Mucosa of descending colon (tissue), 3 donors: ENCODE results near the gene M6PR. TPM values are rescaled to one million over a fixed set of nuclear protein-coding genes. Genes with fewer than 3 reads are reported as not detected.
A peak's percentile ranks its signal among the peaks of the same experiment; 100 is the strongest.
"Not testable (repeated sequence)": the region's sequence is repeated elsewhere in the genome, so short reads cannot be mapped to it uniquely, and the experiment has no call there.

ENCODE experiments used
- ATAC-seq: fragments of 200-7000 bp; cut with Tn5 transposase; one replicate; pipeline ENCODE4 v1.9.1; 2020; ENCODE audit warnings: mild to moderate bottlenecking, moderate library complexity
- DNase-seq, 3 donors: peaks; one replicate each; pipeline ENCODE4 v3.0.0-alpha.2; 2020
- H3K36me3 ChIP-seq: fragments of 200-600 bp; one replicate; pipeline ENCODE4 v1.8.0; 2021; ENCODE audit warnings: low read depth, mild to moderate bottlenecking
- H3K4me1 ChIP-seq: fragments of 200-600 bp; one replicate; pipeline ENCODE4 v1.8.0; 2021; ENCODE audit warnings: low read depth, mild to moderate bottlenecking
- H3K4me3 ChIP-seq: fragments of 200-600 bp; one replicate; pipeline ENCODE4 v1.8.0; 2021; ENCODE audit warnings: mild to moderate bottlenecking
- H3K9me3 ChIP-seq: fragments of 200-600 bp; one replicate; pipeline ENCODE4 v1.8.0; 2021; ENCODE audit warnings: mild to moderate bottlenecking
- CTCF ChIP-seq: fragments of 200-600 bp; IDR thresholded peaks from one replicate; pipeline ENCODE4 v1.8.0; 2022; ENCODE audit warnings: antibody characterized with exemption, mild to moderate bottlenecking
- intact Hi-C, 2 donors: fragments of 100-400 bp; cut with DNase I in 1 of 2; cut with micrococcal nuclease in 1 of 2; formaldehyde crosslinking; loops; one replicate each; pipeline versions ENCODE4 v1.11.0 to v1.11.1; 2022; cut with DNase I, micrococcal nuclease
- total RNA-seq, 3 donors: library from RNA; stranded (reverse); fragmentation: NEBNext Ultra II Directional in 2 of 3; extraction: Animal tissue kit (Norgen Biotek cat#: 25700) in 2 of 3; gene quantifications; one replicate each; pipeline versions ENCODE4 v1.2.1 to v1.2.4, GENCODE V29; 2021 to 2023
- donor health status: DM: no; HTN: no; CAD: no; lungs with moderate emphysema.
- donor health status: DM: no; HTN: no; CAD: no.
- donor health status: DM: no; HTN: yes; CAD: no.

The M6PR gene
- total RNA-seq, 3 donors from 2014 or later: 104 to 126 (median 105) TPM

- Histone ChIP-seq H3K4me3 (no peak overlapping the region), H3K9me3 (no peaks in the 10 kb centered on the region), H3K36me3 (peaks cover 3% of the 10 kb centered on the region), H3K4me1 (peaks cover 12% of the 10 kb centered on the region)
- ATAC-seq (no peak), DNase-seq (no peak)
- intact Hi-C loops: no loop called here
- no peak for TF ChIP-seq CTCF
Measured at GRCh38 chr12:8943565-8944186, 5.8 kb downstream of the M6PR start.

GRCh38 chr12:8941691-8942478, 7.6 kb downstream of the M6PR start:
- ATAC-seq (no peak), DNase-seq (no peak)
- intact Hi-C loops: no loop called here
- TF ChIP-seq CTCF: no peak
- Histone ChIP-seq H3K4me3 (no peak overlapping the region), H3K36me3 (peaks cover 3% of the 10 kb centered on the region), H3K9me3 (no peaks in the 10 kb centered on the region), H3K4me1 (no peaks in the 10 kb centered on the region)

GRCh38 chr12:8937842-8938442, 11.5 kb downstream of the M6PR start:
- intact Hi-C loops, H3K36me3 ChIP-seq: not testable (repeated sequence)

GRCh38 chr12:8936735-8937134, 12.7 kb downstream of the M6PR start:
- ATAC-seq: no peak
- Histone ChIP-seq H3K9me3 (no peaks in the 10 kb centered on the region), H3K4me3 (no peak overlapping the region), H3K36me3 (no peaks in the 10 kb centered on the region), H3K4me1 (no peaks in the 10 kb centered on the region)
- no peak for TF ChIP-seq CTCF
- DNase-seq: no peak
- intact Hi-C loops: no loop called here

More at GRCh38 chr12:8937842-8938442, 11.5 kb downstream of the M6PR start:
- not testable (repeated sequence) for H3K4me1 ChIP-seq, DNase-seq, H3K9me3 ChIP-seq, H3K4me3 ChIP-seq
- peak; percentile 46 for ATAC-seq

- intact Hi-C loops, H3K4me3 ChIP-seq, DNase-seq, H3K9me3 ChIP-seq, H3K36me3 ChIP-seq, ATAC-seq, H3K4me1 ChIP-seq: not testable (repeated sequence)
Measured at GRCh38 chr12:8934080-8934479, 15.4 kb downstream of the M6PR start.

GRCh38 chr12:8932464-8932863, 17.0 kb downstream of the M6PR start:
- H3K36me3 ChIP-seq, H3K4me1 ChIP-seq, intact Hi-C loops, H3K4me3 ChIP-seq, H3K9me3 ChIP-seq, DNase-seq: not testable (repeated sequence)
- peak; percentile 23 for ATAC-seq

GRCh38 chr12:8930655-8931323, 18.7 kb downstream of the M6PR start:
- H3K36me3 ChIP-seq, DNase-seq, intact Hi-C loops, H3K4me3 ChIP-seq, H3K4me1 ChIP-seq, H3K9me3 ChIP-seq: not testable (repeated sequence)
- ATAC-seq: peak; percentile 72
